Right forelimb (tissue), 1 donor: ENCODE measurements around the gene CBFA2T3.
"Not testable (repeated sequence)": the region's sequence is repeated elsewhere in the genome, so short reads cannot be mapped to it uniquely, and the experiment has no call there.

Source experiments
- DNase-seq: peaks from one replicate; pipeline ENCODE4 v3.0.0-alpha.2; 2018

The CBFA2T3 gene

DNA sequence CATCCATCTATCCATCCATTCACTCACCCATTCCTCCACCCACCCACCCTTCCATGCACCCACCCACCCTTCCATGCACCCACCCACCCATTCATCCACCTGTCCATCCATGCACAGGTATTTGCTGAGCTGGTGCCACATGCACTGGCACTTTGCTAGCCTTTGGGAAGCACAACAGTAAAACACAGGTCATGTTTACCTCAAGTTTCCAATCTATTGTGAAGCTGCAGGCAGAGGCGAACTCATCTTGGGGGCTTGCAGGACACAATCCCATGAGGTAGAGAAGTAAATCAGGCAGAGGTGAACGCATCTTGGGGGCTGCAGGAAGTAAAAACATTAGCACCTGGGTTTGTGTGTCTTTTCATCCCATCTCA lies 35.6 kb upstream of the CBFA2T3 start:
- no peak for DNase-seq

DNA sequence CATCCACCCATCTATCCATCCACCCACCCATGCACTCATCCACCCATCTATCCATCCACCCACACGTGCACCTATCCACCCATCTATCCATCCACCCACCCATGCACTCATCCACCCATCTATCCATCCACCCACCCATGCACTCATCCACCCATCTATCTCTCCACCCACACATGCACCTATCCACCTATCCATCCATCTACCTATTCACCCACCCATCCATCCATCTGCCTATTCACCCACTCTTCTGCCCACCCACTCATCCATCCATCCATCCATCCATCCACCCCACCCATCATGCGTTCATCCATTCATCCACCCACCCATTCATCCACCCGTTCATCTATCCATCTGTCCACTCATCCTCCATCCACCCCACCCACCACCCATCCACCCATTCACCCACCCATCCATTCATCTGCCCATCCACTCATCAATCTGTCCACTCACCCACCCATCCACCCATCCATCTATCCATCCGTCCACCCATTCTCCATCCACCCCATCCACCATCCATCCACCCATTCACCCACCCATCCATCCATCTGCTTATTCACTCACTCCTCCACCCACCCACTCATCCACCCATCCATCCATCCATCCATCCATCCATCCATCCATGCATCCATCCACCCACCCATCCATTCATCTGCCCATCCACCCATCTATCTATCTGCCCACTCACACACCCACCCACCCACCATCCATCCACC lies 35.1 kb upstream of the CBFA2T3 start:
- DNase-seq: no peak

DNA sequence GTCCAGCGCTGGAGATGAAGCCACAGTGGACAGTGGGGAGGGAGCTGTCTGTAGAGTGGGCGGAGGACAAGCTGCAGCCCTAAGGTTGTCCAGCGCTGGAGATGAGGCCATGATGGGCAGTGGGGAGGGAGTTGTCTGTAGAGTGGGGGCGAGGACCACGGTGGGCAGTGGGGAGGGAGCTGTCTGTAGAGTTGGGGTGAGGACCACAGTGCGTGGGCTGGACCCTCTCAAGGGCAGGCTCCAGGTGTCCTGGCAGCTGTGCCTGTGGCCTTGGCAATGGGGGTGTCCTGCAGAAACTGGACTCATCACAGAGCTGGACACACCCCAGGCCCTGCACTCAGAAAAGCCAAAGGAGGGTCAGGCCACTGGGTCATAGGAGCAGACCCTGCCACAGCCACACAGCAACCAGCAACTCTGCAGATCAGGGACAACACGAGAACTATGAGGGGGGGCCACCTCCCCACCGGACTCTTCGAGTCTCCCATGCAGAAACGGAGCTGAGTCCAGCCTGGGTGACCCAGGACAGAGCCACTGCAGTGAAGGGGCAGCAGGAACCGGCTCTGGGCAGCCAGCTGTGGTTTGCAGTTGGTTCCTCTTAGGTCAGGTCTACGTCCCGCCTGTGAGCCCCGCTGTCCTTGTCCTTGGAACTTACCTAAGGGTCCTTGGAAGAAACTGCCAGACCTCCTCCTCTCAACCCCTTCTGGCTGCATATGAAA lies 33.4 kb upstream of the CBFA2T3 start:
- DNase-seq: no peak

DNA sequence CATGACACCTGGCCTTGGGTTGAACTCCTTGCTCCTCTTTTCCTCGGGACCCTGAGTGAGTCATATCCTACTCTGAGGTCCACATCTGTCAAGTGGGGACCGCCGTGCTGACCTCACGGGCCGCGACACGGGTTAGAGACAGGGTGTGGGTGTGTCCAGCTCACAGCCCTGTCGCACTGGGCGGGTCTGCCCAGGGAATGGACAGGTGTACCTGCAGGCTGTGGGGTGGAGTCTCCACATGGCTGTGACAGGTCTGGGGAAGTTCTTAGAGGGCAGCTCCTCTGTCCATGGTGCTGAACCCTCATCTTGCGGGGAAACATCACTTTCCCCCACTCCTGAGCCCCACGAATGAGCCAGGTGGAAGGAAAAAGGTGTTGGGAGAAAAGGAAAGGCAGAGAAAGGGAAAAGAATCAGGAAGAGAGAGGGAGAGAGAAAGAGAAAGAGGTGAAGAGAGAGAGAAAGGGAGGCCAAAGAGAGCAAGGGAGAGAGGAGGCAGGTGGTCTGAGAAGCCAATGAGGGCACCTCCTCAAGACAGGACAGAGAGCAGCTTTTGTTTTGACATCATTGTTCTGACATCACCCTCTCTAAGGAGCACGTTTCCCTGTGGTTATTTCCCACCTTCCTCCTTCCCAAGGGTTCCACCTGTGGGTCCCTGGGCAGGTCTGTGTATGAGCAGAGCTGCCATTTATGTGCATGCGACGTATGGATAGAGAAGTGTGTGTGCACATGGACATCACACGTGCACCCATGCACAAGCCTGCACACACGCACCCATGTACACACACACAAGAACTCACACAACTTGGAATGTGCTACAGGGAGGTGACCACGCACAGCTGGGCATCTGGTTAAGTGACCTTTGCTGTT lies 32.6 kb upstream of the CBFA2T3 start:
- DNase-seq: no peak

DNA sequence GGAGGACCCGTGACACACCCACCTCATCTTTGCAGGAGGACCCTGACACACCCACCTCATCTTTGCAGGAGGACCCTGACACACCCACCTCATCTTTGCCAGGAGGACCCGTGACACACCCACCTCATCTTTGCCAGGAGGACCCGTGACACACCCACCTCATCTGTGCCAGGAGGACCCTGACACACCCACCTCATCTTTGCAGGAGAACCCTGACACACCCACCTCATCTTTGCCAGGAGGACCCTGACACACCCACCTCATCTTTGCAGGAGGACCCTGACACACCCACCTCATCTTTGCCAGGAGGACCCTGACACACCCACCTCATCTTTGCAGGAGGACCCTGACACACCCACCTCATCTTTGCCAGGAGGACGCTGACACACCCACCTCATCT lies 31.8 kb upstream of the CBFA2T3 start:
- DNase-seq: not testable (repeated sequence)

DNA sequence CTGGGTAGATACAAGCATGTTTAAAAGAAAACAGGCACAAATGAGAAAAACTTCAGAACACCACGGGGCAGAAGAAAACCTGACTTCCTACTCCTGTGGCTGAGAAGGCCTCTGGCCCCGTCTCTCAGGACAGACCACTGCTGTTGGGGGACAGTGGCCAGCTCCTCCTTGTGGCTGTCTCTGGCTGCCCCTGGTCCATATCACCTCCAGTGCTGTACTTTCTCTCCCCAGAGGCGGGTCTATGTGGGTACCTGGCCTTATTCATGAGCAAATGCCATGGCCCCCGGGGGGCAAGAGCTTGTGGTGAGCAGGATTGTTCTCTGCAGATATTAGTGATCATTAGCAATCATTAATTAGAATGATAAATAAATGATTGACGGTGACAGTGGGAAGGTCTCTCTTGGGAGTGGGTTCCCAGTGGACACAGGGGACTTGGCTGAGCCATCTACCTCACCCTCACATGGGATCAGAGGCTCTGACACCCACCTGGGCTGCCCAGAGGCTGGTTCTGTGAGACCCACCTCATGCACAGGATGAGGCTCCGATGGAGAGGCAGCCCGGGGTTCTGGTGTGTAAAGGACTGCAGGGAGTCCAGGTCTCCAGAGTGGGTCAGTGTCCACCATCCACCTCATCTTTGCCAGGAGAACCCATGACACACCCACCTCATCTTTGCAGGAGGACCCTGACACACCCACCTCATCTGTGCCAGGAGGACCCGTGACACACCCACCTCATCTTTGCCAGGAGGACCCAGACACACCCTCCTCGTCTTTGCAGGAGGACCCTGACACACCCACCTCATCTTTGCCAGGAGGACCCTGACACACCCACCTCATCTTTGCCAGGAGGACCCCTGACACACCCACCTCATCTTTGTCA lies 30.6 kb upstream of the CBFA2T3 start:
- no peak for DNase-seq

DNA sequence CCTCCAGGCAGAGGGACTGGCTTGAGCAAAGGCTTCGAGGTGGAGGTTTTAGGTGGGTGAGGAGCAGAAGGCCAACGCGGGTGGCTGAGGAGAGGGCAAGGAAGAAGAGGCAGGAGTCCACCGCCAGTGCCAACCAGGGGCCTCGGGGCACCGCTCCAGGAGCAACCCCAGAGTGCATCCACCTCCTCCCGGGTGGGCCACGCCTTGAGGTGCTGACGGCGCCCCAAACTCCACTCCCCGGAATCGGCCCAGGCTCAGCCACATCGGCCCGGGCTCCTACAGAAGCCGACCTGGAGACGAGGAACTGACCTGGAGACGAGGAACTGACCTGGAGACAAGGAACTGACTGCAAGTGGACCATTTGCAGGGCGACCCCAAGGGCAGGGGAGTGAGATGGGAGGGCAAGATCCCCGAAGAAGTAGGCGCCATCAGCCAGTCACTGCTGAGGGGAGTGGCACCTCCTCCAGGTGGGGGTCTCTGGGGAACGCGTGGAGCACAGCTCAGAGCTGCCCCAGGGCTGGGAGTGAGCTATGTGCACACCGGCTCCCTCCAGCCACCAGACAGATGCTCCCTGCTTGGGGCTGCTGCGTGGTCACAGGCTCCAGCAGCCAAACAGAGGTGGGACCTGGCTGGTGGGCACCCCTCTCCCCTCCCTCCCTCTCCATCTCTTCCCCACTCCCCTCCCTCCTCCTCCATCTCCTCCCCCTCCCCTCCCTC lies 29.2 kb upstream of the CBFA2T3 start:
- no peak for DNase-seq

DNA sequence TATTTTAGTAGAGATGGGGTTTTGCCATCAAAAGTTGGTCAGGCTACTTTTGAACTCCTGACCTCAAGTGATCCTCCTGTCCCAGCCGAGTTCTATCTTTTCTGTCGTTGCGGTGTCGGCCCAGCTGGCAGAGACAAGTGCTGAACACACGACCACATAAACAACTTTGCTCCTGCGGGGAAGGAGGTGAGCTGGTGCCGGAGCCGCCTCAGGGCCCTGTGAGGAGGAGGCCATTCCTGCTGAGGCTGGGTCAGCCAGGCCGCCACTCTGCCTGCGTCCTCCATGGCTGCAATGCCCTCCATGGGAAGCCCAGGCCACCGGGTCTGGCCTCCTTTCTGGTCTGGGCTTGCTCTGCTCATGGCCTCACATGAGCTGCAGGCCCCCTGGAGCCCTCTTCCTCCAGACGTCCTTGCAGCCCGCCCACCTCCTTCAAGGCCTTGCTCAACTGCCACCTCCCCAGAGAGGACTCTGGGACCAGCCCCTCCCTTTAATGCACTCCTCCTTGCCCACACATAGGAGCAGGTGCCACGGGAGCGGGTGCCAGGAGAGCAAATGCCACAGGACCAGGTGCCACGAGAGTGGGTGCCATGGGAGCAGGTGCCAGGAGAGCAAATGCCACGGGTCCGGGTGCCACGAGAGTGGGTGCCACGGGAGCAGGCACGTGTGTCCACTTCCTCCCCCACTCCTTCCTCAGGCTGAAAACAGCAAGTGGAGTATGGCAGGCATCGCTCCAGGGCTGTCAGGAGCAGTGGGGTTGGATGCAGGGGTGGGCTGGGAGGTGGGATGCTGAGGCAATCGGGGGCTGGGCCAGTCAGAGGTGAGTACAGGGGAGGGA lies 28.4 kb upstream of the CBFA2T3 start:
- no peak for DNase-seq

DNA sequence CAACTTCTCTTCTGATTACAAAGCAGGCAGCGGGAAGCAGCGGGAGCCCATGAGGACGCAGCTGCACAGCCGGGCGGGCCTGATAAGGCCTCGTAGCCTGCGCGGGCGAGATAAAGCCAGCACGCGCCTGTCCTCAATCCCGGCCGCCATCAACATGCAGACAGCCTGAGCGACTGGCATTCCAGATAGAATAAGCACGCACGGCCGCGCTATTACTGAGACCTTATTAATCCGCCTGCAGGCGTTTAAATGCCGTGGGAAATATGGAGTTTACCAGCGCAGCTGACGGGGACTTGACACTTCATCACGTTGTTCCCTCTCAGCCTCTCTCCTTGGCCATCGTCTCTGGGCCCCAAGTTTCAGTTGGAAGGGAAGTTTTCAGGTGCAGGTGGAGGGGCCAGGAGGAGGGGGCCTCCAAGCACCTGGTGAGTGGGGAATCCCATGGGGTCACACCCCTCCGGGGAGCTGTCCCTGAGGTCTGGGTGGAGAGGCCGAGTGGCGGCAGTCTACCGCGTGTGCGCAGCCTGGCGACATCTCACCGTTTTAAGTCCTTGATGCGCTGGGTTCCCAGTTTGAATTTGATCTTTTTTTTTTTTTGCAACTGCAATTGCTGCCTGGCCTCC lies 27.3 kb upstream of the CBFA2T3 start:
- no peak for DNase-seq

DNA sequence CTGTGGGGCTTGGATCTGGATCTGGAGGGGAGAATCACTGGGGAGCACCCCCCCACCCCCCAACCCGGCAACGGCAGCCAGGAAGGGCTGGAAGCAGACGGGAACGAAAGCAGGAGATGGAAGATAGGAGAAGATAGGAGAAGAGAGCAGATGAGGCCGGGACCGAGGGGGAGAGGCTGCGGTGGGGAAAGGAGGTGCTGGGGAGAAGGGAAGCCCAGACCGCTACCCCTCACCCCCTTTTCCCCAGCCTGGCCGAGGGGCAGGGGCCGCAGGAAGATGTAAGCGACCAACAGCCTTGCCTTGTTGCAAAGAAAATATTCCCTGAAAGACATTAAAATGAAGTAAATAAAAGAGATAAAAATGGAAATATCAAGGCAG lies 26.8 kb upstream of the CBFA2T3 start:
- no peak for DNase-seq

DNA sequence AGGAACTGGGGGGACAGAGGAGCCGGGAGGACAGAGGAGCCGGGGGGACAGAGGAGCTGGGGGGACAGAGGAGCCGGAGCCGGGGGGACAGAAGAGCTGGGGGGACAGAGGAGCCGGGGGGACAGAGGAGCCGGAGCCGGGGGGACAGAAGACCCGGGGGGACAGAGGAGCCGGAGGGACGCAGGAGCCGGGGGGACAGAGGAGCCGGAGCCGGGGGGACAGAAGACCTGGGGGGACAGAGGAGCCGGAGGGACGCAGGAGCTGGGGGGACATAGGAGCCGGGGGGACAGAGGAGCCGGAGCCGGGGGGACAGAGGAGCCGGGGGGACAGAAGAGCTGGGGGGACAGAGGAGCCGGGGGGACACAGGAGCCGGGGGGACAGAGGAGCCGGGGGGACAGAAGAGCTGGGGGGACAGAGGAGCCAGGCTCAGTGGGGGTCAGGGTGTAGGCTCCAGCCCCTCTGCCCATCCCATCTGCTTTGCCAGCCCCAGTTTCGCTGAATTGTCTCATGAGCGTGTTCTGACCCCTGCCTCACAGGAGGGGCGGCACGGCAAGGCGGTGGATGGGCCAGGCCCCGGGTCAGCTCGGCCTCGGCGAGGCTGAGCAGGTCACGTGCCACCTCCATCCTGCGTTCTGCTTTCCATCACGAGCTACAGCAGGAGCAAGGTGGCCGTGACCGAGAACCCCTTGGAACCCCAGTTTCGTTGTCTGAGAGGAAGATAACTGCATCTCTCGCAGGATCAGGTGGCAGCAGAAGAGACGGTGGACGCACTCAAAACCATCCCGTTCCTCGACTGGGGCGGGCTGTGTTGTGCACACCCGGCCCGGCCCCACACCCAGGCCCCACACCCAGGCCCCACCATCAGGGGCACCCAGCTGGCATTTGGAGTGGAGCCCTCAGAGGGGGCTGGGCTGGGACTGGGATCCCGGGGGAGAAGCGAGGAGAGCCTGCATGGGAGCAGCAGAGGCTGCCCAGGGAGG lies 26.1 kb upstream of the CBFA2T3 start:
- DNase-seq: no peak

DNA sequence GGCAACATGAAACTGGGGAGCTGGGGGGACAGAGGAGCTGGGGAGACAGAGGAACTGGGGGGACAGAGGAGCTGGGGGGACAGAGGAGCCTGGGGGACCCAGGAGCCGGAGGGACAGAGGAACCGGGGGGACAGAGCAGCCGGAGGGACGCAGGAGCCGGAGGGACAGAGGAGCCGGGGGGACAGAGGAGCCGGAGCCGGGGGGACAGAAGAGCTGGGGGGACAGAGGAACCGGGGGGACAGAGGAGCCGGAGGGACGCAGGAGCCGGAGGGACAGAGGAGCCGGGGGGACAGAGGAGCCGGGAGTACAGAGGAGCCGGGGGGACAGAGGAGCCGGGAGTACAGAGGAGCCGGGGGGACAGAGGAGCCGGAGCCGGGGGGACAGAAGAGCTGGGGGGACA lies 25.1 kb upstream of the CBFA2T3 start:
- not testable (repeated sequence) for DNase-seq

DNA sequence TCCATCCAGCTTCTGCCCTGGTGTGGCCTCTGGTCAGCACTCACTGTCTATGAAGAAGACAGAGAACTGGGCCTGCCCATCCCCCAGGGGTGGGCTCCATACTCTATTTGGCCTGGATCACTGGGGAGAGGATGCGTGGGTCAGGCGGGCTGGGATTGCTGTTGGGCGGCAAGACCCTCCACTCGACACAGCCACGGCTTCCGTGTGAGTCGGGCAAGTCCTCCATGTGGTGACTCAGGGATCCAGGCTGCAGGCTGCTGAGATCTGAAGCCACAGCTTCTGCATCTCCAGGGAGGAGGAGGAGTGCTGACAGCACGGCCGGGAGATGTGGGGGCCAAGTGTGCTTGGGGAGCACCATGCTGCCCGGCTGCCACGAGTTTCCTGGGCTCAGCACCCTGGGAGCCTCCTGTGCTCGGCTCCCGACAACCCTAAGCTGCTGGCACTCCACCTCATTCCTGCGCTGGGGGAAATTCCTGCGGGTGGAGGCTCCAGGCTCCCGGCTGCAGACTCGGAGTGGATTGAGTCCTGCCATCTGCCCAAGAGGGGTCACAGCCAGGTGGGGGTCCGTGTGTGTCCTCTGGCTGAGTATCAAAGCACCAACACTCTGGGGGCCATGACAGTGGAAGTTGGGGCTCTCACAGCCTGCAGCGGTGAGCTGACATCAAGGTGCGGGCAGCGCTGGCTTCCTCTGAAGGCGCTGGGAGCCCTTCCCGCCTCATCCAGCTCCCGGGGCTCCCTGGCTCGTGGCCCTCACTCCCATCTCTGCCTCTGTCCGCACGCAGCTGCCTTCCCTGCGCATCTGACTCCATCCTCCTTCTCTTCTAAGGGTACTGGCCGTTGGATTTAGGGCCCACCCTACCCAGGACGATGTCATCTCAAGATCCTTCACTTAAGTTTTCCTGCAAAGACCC lies 24.4 kb upstream of the CBFA2T3 start:
- no peak for DNase-seq

DNA sequence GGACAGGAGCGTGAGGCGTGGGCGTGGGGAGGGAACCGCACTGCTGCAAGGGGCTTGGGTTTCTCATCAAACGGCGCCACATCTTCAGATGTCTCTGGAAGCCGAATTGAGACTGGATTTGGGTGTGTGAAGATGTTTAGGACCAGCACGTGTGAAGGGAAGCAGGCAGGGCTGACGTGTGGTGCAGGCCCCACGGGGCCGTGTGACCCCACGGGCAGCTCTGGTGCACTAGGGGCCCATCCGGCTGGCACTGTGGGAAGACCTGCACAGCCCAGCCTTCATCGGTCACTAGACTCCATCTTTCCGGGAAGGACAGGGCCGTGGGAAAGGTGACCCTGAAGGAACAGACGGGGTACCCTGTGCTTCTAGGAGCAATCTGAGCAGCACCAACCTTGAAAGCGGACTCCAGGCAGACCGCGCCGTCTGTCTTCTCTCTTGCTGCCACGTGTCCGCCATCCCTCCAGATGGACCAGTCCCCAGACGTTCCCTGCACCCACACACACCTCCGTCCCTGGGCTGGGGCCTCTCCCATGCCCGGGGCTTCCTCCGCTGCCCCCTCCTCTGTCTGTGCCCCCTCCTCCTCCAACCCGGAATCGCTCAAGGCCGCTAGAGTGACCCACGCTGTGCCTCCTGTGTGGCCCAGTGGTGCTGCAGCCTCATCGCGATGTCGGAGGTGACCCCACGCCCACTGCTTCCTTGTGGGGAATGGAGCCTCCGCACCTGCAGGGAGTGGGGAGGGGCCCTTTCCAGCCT lies 23.4 kb upstream of the CBFA2T3 start:
- DNase-seq: no peak

DNA sequence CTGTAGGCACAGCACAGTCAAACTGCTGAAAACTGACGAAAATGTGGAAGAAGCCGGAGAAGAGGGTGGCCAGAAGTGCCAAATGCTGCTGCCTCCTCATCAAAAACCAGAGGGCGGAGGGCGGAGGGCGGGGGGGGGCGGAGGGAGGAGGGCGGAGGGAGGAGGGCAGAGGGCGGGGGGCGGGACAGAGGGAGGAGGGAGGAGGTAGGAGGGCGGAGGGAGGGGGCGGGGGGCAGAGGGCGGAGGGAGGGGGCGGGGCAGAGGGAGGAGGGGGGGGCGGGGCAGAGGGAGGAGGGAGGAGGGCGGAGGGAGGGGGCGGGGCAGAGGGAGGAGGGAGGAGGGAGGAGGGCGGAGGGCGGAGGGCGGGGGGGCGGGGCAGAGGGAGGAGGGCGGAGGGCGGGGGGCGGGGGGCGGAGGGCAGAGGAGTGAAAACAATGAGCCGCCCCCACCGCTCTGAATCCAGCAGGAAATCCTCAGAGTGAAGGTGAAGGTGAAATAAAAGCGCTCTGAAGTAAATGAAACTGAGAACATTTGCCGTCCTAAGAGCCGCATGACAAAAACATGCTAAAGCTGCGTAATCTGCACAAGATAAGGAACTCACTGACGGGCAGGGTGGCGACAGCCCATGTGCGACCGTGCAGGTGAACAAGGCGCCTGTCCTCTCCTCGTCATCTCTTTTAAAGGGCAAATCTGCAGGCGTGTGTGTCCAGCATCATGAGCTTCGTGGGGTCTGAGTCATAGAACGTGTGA lies 22.6 kb upstream of the CBFA2T3 start:
- no peak for DNase-seq

DNA sequence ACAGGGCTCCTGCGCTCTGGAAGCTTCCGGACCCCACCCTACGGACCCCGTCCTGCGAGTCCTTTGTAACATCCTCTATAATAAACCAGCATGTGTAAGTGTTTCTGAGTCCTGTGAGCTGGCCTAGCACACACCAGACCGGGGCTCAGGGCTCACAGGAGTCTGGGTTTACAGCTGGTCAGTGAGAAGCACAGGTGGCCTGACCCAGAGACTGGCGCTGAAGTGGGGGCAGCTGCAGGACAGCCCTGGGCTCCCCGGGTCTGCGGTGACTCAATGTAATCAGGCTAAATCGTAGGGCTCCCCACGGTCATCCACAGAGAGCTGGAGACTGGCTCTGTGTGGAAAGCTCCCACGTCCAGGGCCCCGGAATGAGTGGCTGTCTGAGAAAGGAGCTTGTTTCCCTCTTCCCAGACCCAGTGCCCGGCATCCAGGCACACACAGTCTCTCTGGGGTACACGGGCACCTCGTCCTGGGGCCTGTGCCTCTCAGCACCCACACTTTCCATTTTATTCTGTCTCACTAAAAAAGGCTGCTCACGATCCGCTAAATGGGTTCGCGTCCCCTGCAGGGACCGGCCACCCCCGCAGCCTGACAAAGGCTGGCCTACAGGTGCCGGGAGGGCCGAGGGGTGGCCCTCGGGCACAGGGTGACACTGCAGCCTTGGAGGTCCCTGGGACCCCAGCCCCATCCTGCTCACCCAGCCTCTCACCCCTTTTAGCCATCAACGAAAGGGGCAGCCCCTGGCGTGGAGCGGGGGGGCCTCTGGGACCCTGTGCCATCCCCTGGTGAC lies 18.9 kb upstream of the CBFA2T3 start:
- no peak for DNase-seq
